NCI-H748 treated with DMSO at 0.1 percent for 48 hours (cell line): ENCODE data around the gene KLK6.

Source experiments
- DNase-seq: peaks from one replicate; lab custom pipeline; 2025; lab: John Stamatoyannopoulos, UW

The KLK6 gene

DNA sequence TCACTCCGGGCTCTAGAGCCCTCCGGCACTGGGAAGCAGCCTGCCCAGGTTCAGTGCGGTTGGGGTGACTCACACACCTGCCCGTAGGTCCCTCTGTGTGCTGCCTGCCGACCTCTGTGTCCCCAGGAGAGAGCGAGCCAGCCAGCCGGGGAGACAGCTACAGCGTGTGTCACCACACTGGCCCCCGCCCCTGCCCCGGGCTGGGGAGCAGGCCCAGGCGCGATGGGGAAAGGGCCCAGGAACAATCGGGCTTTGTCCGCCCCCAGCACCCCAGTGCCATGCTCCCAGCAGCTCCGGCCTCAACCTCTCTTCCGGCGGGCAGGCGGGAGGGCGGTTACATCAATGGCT, at the start of gene KLK6:
TSS of gene KLK6 (minus strand) at position 179 of the 348 bp plus-strand sequence. CDS start 1,487 bp downstream, outside the sequence.
- DNase-seq, result no peak

DNA sequence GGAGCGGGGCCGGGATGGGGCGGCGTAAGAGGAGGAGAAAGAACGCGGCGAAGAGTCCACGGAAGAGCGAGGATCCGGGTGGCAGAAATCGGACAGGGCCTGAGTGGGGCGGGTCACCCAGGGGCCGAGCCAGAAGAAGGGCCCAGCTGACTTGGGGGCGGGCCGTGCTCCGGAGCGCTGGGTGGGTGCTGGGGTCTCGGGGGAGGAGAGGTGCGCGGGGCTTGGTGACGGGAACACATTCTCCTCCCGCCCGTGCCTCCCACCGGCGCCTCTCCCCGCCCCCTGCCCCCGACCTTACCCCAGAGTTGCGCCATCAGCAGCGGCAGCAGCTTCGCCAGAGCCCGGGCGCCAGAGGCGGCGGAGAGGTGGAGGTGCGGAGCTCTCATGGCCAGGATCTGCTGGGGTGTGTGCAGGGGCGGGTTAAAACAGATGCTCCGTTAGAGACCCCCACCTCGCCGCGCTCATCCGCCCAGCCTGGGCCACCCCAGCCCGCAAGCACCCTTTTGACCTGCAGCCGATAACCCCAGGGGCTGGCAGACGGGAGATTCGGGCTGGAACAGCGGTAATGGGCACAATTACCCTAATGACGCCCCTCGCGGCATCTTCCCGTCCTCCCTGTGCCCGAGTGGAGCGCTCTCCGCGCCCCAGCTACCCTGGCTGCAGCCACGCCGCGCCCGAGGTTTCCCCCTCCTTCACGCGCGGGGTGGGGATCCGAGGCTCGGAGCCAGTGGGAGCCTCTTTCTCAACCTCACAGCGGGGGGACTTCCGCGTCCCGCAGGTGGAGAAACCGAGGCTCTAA, 49.6 kb upstream of the KLK6 start:
- no peak for DNase-seq

DNA sequence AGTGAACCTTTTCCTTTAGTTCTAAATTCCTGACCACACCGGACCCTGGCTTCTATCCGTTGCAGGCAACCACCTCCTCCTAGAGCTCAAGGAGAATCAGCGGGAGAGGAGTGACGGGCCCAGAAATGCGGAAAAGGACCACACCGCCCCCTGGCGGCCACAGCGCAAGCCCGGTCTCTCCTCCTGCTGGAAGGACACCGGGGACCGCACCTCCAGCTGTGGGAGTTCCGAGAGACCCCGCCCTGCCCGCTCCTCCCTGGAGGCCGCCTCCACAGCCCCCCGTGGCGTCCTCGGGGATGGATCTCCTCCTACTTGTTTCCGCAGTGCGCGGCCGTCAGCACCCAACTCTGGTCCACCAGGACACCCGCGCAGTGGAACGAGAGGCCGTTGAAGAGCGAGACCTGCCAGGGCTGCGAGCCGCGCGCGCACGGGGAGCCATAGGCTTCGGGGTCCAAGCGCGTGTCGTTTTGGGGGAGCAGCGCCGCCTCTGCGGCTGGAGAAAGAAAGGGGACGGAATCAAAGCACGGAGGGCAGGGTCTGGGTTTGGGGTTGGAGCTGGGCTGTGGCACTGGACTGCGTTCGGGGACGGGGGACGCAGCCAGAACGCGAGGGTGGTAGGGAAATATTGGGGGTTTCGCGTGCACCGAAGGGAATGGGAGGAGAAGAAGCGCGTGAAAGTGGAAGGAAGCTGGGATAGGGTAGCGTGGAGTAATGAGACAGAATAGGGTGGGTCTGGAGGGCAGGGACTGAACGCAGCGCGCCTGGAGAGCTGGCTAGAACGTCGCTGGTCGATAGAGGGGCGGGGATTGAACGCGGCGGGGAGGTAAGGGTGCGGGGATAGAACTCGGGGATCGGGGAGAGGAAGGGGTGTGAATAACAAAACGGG, 47.6 kb upstream of the KLK6 start:
- DNase-seq, result peak; percentile 29

DNA sequence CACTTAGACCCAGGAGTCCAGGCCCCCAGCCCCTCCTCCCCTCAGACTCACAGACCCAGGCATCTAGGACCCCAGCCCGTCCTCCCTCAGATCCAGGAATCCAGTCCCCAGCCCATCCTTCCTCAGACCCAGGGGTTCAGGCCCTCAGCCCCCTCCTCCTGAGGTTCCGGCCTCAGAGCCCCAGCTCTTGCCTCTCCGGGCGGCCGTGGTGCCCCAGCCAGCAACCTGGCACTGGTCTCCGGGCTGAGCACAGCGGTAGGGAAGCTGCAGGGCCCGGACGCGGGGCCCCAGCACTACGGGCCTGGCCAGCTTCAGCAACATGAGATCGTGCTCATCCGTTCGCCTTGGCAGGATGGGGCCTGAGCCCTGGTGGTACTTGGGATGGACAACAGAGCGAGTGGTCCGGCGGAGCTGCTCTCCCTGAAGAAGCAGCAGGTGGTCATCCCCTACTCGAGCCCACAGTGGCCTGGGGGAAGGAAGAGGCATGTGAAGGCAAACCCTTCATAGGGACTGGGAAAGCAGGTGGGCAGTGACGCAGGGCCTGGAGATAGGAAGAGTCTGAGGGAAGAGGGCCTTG, 46.4 kb upstream of the KLK6 start:
- DNase-seq, result no peak

- no peak for DNase-seq
Observed at GRCh38 chr19:51014242-51014641, 44.9 kb upstream of the KLK6 start.

DNA sequence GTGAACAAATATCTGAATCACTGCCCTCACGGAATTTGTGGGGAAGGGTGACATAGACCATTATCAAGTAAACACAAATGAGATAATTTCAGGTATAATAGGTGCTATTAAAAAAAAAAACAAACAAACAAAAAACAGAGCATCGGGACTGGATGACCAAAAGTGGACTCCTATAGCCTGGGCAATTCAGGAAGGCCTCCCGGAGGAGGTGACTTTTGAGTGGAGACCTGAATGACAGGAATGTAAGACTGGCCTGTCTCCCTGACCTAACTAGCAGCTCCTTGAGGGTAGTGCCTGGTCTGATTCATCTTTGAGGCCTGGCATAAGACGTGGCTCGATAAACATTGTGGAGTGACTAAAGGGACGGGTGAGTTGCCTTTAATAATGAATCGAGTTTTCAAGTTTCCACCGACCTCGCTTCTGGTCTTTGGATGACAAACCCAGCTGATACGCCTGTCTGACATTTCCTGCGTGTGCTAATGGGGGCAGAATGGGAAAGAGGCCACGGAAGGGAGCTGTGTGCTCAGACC, 43.3 kb upstream of the KLK6 start:
- DNase-seq, result no peak

- no peak for DNase-seq
Observed at GRCh38 chr19:51010066-51010795, 40.8 kb upstream of the KLK6 start.

DNA sequence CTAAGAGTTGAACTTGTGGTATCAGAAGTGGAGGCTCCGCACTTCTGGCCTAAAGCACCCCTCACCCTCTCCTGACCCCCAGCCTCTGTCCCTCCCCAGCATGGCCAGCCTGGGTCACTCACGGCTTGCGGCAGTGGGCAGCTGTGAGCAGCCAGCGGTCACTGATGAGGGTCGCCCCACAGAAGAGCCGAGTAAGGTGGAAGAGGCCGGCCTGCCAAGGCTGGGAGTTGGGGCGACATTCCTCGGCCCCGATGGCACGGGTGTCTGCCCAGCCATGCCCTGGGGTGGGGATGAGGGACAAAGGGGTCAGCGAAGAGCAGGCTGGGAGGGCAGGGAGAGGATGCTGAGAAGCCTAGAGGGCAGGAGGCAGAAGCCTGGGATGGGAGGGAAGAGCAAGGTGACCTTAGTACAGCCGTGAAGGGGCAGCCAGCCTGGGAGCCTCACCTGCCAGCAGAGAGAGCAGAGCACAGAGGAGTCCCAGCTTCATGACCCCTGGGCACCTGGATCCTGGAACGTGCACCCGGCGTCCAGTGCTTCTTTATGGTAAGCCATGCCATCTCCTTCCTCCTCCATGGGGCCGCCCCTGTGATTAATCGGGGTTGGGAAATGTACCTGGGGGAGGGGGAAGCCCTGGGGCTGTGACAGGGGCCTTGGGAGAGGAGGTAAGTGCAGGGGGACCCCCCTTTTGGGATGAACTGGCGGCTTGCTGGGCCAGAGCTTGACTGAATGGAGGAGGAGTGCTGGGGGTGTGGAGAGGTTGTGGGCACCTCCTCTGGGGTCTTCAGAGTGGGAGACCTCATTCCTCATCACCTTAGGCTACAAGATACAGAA, 39.9 kb upstream of the KLK6 start:
- DNase-seq, result no peak

DNA sequence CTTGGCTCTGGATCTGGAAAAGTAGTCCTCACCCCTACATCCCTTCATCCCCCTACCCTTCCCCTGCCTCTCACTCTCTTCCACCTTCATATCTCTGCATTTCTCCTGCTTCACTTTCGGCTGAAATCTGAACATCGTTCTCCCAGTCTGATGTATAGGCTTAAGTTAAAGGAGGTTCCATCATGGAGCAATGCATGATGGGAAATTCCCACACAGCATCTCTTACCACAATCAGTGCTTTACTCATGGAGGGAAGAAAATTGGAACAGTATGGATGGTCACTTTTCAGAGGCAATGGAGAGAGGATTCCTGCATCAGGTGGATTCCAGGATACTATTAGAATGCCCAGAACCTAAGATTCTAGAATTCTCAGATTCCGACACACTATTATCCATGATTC, 38.1 kb upstream of the KLK6 start:
- DNase-seq, result no peak

DNA sequence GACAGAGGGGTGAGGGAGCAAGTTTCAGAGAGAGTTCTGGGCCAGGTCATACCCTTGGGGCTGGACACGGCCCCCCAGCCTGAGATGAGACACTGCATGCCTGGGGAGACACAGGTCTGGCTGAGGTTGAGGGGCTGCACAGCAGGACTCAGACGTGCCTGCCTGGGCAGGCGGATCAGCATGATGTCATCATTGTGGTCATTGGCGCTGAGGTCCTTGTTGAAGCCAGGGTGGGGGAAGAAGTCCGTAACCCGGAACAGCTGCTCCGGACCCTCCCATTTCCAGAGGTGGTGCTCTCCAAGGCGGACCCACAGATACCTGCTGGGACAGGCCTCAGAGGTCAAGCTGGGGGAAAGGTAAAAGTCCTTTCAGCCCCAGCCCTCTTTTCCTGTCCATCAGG, 37.0 kb upstream of the KLK6 start:
- no peak for DNase-seq

DNA sequence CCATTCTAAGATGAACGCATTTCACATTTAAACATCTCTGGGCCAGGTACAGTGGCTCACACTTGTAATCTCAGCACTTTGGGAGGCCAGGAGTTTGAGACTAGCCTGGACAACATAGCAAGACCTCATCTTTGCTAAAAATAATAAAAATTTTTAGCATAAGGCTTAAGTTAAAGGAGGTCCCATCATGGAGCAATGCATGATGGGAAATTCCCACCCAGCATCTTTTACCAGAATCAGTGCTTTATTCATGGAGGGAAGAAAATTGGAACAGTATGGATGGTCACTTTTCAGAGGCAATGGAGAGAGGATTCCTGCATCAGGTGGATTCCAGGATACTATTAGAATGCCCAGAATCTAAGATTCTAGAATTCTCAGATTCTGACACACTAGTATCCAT, 35.9 kb upstream of the KLK6 start:
- no peak for DNase-seq

- no peak for DNase-seq
Observed at GRCh38 chr19:51003316-51003715, 33.9 kb upstream of the KLK6 start.

GRCh38 chr19:51002542-51003311, 33.3 kb upstream of the KLK6 start:
- DNase-seq, result no peak

DNA sequence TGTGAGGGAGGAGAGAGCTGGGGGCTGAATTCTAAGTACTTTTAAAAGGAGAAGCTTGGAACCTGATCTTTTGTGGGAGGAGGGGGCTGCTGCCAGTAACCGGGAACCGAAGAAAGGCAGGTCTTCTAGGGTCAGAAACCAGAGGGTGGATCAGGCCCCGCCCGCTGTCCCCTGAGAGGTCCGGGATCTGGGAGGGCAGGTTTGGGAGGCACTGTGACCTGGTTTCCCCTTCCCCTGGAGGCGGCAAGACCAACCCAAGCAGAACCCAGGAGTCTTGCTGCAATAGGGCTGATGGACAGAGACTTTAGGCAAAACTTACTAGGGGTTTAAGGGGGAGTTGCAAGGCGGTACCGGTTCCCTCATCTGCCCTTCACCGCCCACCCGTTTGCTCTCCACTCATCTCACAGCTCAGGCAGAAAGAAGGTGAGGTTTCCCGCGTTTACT, 32.7 kb upstream of the KLK6 start:
- DNase-seq, result no peak

GRCh38 chr19:51001515-51001914, 32.1 kb upstream of the KLK6 start, which contains the start of gene KLK8:
TSS of gene KLK8 (minus strand) at chr19:51001604. CDS start at chr19:51001167, 437 bp downstream.
- no peak for DNase-seq

DNA sequence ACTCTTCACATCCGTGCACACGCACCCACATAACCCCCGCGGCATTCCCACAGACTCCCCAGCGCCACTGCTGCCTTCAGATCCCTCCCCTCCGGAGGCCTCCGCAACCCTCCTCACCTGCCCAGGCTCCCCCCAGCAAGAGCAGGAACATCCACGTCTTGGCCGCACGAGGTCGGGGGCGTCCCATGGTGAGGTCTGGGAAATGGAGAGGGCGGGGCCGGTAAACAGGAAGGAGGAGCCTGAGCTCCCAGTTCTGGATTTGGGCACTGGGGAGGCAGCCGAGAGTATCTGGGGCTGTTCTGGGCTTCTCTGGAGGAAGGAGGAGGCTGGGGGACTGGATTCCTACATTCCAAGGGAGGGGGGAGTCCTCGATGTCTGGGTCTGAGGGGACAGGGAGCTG, 31.6 kb upstream of the KLK6 start:
- no peak for DNase-seq

DNA sequence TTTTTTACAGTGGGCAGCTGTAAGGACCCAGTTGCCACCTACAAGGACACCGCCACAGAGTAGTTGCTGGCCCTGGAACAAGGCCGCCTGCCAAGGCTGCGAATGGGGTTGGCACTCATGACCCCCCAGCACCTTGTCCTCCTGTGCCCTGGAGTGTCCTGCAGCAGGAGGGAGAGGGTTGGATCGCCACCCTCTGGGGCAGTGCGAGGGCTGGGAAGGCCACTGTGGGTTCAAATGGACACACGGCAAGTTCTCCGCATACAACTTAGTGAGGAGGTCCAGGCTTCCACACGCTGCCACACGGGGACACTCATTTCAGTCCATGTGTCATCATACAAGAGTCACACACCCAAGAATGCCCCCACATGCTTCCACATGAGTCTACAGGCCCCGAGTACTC, 31.0 kb upstream of the KLK6 start:
- DNase-seq, result no peak

DNA sequence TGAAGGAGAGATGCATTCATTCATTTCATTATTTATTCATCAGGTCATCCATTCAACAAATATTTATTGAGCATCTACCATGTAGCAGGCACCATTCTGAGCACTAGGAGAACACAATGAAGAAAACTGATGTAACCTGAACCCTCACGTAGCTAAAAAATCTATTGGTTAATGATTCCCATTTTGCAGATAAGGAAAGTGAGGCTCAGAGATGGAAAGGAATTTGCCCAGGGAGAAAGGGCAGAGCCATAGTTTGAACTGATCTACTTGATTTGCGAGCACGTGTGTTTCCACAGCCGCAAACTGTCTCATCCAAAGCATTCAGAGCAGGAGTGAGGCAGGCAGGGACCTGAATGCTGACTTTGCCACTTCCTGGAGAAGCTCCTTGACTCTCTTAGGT, 29.3 kb upstream of the KLK6 start:
- no peak for DNase-seq

- no peak for DNase-seq
Observed at GRCh38 chr19:50998061-50998460, 28.7 kb upstream of the KLK6 start.

- no peak for DNase-seq
Observed at GRCh38 chr19:50994129-50994528, 24.7 kb upstream of the KLK6 start.
